Mesothelial cell of epicardium (in vitro differentiated cells): ENCODE measurements around the gene GAS1. TPM values are rescaled to one million over a fixed set of nuclear protein-coding genes. Genes with fewer than 3 reads are reported as not detected.

ENCODE experiments used
- DNase-seq, 2 experiments: peaks; one replicate each; pipeline ENCODE4 v3.0.0; 2021; ENCODE audit warnings: low spot score in 2 of 2; ENCODE audit not compliant: unreplicated experiment in 2 of 2
- H3K27ac Mint-ChIP-seq: 2 replicates; pipeline ENCODE4 v1.8.0; 2021; ENCODE audit warnings: mixed read lengths
- H3K27me3 Mint-ChIP-seq: 2 replicates; pipeline ENCODE4 v1.8.0; 2021; ENCODE audit warnings: low read depth, mixed read lengths
- H3K36me3 Mint-ChIP-seq: 2 replicates; pipeline ENCODE4 v1.8.0; 2021; ENCODE audit warnings: mixed read lengths
- H3K4me1 Mint-ChIP-seq: 2 replicates; pipeline ENCODE4 v1.8.0; 2021; ENCODE audit warnings: mixed read lengths
- H3K4me3 Mint-ChIP-seq: 2 replicates; pipeline ENCODE4 v1.8.0; 2021; ENCODE audit warnings: mild to moderate bottlenecking, moderate library complexity, mixed read lengths
- H3K9me3 Mint-ChIP-seq: 2 replicates; pipeline ENCODE4 v1.8.0; 2021; ENCODE audit warnings: mixed read lengths
- CTCF ChIP-seq: fragments of 200-600 bp; sonication (generic); IDR thresholded peaks from one replicate; pipeline ENCODE4 v1.5.0; 2021; ENCODE audit warnings: antibody characterized with exemption; ENCODE audit not compliant: unreplicated experiment
- total RNA-seq: library from RNA; stranded (reverse); gene quantifications from 3 replicates; pipeline ENCODE4 v1.2.1, GENCODE V29; 2021

The GAS1 gene
- total RNA-seq, 1 donor from 2014 or later: 47.8 TPM

GRCh38 chr9:86975036-86975435 is 27.7 kb upstream of the GAS1 start:
- H3K4me3 Mint-ChIP-seq: no peak overlapping the region
- no peak for DNase-seq
- H3K27me3 Mint-ChIP-seq: no peaks in the 10 kb centered on the region
- peaks cover 7% of the 10 kb centered on the region for H3K9me3 Mint-ChIP-seq
- no peak for TF ChIP-seq CTCF
- H3K4me1 Mint-ChIP-seq: peaks cover 38% of the 10 kb centered on the region
- peak overlapping the region; percentile 65 for H3K27ac Mint-ChIP-seq
- H3K36me3 Mint-ChIP-seq: no peaks in the 10 kb centered on the region

GRCh38 chr9:86974421-86974820 is 27.1 kb upstream of the GAS1 start:
- H3K27me3 Mint-ChIP-seq: no peaks in the 10 kb centered on the region
- DNase-seq: no peak
- H3K27ac Mint-ChIP-seq: no peak overlapping the region
- H3K4me1 Mint-ChIP-seq: peaks cover 41% of the 10 kb centered on the region
- peaks cover 3% of the 10 kb centered on the region for H3K9me3 Mint-ChIP-seq
- H3K36me3 Mint-ChIP-seq: no peaks in the 10 kb centered on the region
- H3K4me3 Mint-ChIP-seq: no peak overlapping the region
- TF ChIP-seq CTCF: no peak

DNA sequence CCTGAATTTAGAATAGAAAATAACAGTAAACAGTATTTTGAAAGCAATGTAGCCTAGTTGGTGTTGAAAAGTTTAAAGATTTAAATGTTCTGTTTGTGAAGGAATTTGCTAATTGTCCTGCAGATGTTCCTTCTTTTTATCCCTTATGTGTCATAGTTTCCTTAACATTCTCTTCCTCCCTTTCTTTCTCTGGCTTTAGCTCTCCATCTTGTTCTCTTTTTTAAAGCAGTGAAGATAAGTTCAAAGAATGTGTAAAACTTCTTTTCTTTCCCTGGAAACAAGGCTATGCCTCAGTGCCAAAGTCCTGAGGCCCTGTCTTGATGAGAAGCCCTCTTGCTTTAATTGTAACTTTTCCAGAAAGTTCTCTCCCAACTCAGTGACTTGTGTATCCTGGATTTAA is 24.4 kb upstream of the GAS1 start:
- H3K36me3 Mint-ChIP-seq: no peaks in the 10 kb centered on the region
- H3K27me3 Mint-ChIP-seq: no peaks in the 10 kb centered on the region
- no peak for TF ChIP-seq CTCF
- peaks cover 3% of the 10 kb centered on the region for H3K9me3 Mint-ChIP-seq
- H3K4me3 Mint-ChIP-seq: no peak overlapping the region
- peaks cover 38% of the 10 kb centered on the region for H3K4me1 Mint-ChIP-seq
- DNase-seq: no peak
- peak overlapping the region; percentile 28 for H3K27ac Mint-ChIP-seq

DNA sequence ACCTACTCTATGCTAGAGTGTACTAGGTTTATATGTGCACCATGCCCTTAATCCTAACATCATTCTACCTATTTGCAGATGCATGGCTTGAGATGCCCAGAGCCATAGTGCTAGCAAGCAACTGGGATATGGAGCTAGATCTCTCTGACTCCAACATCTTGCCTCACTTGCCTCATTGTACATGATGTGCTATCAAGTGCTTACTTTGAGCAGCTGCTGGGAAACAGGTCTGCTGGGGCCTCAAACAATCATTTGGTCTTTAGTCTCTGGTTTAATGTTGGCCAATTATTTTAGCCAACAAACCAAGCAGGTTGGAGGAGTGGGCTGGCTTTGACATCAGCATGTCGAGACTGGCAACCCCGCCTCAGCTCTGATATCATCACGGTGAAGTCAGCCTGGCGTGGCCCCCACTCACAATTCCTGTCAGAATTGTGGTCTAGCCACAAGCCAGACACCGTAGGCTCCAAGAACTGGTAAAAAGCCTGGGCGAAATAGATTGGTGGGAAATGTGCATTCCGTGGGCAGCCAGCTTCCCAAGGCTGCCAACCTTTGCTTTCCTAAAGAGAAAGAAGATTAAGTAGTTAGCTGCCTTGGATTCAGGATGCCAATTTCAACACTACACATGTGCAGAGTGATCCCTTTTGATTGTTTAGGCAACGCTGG is 21.1 kb upstream of the GAS1 start:
- H3K27ac Mint-ChIP-seq: no peak overlapping the region
- H3K27me3 Mint-ChIP-seq: no peaks in the 10 kb centered on the region
- H3K9me3 Mint-ChIP-seq: no peaks in the 10 kb centered on the region
- peaks cover 29% of the 10 kb centered on the region for H3K4me1 Mint-ChIP-seq
- no peak overlapping the region for H3K4me3 Mint-ChIP-seq
- DNase-seq: no peak
- no peak for TF ChIP-seq CTCF
- no peaks in the 10 kb centered on the region for H3K36me3 Mint-ChIP-seq

GRCh38 chr9:86966852-86967511 is 19.7 kb upstream of the GAS1 start:
- H3K4me1 Mint-ChIP-seq: peaks cover 29% of the 10 kb centered on the region
- H3K4me3 Mint-ChIP-seq: no peak overlapping the region
- no peaks in the 10 kb centered on the region for H3K9me3 Mint-ChIP-seq
- DNase-seq: no peak
- H3K27ac Mint-ChIP-seq: no peak overlapping the region
- H3K36me3 Mint-ChIP-seq: no peaks in the 10 kb centered on the region
- H3K27me3 Mint-ChIP-seq: no peaks in the 10 kb centered on the region
- TF ChIP-seq CTCF: no peak
